Activated CD8-positive, alpha-beta memory T cell treated with anti-CD3 and anti-CD28 coated beads for 24 hours (primary cell): ENCODE results near the gene UBTD1.
"Not testable (repeated sequence)": the region's sequence is repeated elsewhere in the genome, so short reads cannot be mapped to it uniquely, and the experiment has no call there.

Experiments used
- DNase-seq: peaks from one replicate; pipeline ENCODE4 v3.0.0-alpha.2; 2020

UBTD1 gene

DNA sequence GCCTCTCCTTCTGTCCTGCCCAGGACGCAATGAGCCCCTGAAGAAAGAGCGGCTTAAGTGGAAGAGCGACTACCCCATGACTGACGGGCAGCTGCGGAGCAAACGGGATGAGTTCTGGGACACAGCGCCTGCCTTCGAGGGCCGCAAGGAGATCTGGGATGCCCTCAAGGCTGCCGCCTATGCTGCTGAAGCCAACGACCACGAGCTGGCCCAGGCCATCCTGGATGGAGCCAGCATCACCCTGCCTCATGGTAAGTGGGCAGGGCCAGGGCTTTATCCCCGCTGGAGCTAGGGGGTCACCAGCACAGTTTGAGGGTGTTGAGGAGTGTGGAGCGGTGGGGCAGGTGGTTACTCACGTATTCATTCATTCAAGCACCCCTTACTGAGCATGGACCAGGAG lies 69.2 kb downstream of the UBTD1 start:
- DNase-seq = no peak

DNA sequence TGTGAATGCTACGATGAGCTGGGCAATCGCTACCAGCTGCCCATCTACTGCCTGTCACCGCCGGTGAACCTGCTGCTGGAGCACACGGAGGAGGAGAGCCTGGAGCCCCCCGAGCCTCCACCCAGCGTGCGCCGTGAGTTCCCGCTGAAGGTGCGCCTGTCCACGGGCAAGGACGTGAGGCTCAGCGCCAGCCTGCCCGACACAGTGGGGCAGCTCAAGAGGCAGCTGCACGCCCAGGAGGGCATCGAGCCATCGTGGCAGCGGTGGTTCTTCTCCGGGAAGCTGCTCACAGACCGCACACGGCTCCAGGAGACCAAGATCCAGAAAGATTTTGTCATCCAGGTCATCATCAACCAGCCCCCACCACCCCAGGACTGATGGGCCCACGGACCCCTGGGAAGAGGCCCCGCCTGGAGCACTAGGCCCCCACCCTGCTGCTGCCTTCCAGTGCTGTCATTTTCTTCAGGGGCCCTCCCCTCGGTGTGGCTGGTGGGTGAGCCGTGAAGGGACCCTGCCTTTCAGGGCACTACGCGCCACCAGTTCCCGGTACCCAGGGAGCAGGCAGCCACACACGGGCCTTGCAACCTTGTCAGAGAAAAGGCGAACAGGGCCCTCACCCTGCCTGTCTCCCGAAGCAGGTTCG lies 71.5 kb downstream of the UBTD1 start:
- DNase-seq = no peak

DNA sequence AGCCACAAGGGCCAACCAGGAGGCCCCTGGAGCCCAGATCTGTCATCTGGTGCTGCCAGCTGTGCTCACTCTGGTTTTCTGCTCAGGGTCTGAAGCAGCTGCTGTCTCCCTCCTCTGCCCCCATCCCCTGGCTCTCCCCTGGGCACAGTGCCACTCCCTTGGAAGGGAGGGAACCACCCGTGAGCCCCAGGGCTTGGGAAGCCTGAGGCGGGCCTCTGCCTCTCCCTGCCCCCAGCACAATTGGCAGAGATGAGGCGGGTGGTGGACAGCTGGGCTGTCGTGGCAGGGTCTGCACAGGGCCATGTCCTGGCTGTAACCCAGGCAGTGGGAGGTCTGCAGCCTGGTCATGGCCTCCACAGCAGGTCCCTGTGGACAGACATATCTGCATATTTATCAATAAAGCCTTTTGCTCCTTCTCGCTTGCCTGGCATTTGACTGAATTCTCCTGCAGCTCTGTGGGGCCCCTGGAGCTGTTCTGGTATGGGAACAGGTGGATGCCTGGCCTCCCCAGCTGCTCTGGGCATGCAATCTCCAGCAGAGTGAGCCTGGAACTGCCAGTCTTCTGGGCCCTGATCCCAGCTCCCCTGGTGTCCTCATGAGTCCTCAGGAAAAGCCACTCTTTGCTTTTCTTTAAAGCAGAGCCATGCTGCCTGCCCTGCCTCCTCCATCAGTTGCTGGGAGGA lies 72.2 kb downstream of the UBTD1 start:
- DNase-seq = no peak

DNA sequence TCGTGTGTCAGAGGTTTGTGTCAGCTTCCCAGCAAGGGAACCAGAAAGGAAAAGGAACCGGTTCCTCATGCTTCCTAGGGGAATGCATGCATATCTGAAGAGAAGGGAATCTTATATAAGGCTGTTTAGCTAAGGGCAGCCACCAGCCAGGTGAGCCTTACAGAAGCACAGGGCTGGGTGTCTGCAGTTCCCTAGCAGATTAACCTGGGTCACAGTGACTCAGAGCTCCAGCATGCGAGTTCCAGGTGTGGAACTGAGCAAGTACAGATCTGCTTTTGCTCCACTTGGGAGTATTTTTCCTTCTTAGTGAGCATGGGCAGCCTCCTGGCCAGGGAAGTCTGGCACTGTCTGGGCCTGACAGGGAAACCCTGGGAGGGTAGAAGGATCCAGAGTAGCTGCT lies 72.9 kb downstream of the UBTD1 start:
- no peak for DNase-seq

DNA sequence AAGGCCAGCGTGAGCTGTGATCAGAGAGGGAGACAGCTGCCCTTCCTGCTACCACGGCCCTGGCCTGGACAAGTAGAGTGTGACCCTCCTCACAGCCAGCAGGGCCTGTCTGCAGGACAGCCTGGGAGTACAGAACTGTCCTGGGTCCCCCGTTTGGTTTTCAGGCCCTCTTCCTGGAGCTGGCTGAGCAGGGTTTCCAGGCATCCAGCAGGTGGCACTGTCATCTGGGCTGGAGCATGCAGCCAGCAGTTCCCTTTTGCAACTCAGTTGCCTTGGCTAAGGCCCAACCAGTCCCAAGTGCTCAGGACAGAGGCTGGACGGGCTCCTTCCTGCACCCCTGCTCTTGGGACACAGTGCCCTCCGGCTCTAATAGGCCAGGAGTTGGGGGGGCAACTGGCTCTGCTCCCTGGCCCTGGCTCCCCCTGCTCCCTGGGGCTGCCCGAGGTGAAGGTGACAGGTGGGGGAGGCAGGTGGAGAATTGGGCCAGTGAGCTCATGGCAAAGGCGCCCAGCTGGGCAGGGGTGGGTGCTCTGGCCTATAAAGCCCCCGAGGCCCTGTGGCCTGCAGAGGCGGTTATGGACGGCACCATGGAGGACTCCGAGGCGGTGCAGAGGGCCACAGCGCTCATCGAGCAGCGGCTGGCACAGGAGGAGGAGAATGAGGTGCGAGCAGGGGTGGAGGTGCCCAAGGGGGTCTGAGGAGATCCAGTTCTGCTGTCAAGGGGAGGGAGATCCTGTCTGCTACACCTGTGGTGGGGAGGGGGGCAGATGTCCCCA lies 73.7 kb downstream of the UBTD1 start, which contains the start of gene ANKRD2:
Gene ANKRD2 (plus strand): TSS at position 566 of the 776 bp plus-strand sequence. CDS start 10 bp downstream, at position 576.
- DNase-seq = peak; percentile 76

DNA sequence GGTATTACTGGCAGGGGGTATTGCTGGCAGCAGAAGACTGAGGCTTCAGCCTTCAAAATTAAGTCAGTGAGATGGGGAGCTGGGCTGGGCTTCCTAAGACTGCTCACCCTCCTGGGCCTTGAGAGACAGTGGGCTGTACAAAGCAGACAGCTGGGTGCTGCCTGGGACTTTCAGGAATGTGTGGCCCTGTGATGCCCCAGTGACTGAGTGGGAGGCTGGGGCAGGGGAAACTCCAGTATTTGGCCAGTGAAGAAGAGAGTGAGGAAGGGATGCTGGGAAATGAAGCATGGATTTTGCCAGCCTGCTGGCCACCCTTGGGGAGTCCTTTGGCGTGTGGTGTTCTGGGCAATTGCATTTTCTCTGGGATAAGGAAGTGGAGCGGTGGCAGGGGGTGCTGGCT lies 74.3 kb downstream of the UBTD1 start:
- no peak for DNase-seq

DNA sequence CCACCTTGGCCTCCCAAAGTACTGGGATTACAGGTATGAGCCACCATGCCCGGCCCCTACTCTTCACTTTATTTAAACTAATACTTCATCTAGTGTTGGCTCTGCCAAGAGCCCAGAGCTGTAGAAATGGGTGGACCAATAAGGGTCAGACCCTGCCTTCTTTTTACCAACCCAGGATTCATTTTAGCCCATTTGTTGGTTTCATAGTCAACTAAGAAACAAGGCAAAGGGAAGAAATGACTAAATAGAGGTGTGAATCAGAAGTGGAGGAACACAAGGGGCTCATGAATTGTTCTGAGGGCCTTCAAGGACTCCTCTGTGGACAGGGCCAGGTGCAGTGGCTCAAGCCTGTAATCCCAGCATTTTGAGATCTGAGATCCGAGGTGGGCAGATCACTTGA lies 74.9 kb downstream of the UBTD1 start:
- DNase-seq = no peak

DNA sequence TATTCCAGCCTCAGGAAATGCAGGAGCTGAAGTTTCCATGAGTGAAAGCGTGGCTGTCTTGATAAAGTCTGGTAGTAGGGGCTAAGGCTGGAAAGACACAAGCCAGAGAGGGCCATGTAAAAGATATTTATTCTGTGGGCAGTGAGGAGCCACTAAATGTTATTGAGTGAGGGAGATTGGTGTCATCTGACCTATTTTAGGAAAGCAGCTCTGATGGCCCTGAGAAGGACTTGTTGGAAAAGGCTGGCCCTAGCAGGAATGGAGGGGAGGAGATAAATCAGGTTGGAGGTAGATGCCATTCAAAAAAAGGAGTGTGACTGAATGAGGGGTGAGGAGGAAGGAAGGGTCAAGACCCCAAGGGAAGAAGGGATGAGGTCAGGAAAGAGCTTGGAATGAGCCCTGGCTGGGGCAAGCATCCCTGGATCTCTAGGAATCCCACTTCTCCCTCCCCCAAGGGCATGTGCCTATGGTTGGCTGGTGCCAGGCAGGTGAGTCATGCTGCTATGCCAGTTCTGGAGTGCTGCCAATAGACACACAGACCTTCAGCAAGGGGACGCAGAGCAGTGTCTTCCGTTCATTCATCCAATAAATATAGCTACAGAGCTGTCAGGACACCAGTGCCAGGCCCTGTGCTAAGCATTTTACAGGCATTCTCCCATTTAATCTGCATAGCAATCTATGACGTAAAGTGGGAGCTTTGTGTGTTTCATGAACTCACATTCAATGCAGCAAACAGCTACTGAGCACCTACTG lies 75.8 kb downstream of the UBTD1 start:
- DNase-seq = no peak

DNA sequence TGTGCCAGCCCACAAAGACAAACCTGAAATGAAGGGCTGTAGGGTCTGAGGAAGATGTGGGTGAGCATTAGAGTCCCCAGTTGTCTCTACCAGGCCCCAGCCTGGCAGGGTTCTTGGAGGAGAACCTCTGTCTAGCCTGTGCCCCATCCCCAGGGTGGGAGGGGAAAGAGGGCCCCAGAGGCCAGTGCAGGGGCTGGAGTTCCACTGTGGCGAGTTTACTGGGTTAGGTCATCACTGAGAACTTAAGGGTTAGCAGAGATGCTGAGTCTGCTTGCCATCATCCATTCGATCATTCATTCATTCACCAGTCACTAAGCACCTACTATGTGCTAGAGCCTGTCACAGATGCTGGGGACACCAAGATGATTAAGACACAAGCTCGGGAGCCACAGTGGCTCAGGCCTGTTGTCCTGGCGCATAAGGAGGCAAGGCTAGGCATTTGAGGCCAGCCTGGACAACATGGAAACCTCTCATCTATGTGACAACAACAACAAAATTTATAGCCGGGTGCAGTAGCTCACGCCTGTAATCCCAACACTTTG lies 76.5 kb downstream of the UBTD1 start:
- no peak for DNase-seq

DNA sequence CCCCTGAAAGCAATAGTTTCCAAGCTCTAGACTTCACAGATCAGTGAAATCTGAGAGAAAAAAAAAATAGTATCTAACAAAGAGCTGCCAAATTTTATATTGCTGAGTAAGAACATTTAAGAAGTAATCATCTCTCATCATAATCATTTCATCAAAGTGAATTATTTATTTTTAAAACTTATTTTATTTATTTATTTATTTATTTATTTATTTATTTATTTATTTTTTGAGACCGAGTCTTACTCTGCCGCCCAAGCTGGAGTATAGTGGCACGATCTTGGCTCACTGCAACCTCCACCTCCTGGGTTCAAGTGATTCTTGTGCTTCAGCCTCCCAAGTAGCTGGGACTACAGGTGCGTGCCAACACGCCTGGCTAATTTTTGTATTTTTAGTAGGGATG lies 77.8 kb downstream of the UBTD1 start:
- not testable (repeated sequence) for DNase-seq

DNA sequence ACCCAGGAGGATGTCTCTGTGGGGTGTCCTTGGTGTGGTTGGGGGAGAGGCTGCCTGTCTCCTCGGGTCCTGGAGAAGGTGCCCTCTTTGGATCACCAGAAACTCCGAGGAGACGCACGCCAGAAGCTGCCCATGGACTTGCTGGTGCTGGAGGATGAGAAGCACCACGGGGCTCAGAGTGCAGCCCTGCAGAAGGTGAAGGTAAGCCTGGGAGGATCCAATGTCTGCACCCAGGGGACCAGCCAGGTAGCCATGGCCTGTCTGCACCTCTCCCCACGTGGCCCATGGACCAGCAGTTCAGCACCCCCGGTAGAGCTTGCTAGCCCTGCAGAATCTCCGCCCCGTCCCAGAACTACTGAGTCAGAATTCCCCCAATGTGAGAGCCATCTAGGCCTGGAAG lies 79.0 kb downstream of the UBTD1 start:
- DNase-seq = no peak

DNA sequence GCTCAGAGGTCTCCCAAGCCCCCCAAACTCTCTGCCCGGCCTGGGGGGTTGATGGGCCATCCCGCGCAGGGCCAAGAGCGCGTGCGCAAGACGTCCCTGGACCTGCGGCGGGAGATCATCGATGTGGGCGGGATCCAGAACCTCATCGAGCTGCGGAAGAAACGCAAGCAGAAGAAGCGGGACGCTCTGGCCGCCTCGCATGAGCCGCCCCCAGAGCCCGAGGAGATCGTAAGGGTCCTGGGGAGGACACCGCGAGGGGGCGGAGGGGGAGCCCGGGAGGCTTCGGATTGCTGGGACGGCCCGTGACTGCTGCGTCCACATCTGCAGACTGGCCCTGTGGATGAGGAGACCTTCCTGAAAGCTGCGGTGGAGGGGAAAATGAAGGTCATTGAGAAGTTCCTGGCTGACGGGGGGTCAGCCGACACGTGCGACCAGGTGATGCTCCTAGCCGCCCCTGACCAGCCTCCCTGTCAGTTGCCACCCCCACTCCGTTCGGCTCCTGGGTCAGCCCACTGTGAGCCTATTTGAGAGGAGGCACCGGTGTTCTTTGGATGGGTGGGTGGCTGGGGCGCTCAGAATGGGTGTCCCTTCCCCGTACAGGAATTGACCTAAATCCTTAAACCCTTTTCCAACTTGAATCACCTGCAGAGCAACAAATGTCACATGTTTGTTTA lies 79.6 kb downstream of the UBTD1 start:
- no peak for DNase-seq

DNA sequence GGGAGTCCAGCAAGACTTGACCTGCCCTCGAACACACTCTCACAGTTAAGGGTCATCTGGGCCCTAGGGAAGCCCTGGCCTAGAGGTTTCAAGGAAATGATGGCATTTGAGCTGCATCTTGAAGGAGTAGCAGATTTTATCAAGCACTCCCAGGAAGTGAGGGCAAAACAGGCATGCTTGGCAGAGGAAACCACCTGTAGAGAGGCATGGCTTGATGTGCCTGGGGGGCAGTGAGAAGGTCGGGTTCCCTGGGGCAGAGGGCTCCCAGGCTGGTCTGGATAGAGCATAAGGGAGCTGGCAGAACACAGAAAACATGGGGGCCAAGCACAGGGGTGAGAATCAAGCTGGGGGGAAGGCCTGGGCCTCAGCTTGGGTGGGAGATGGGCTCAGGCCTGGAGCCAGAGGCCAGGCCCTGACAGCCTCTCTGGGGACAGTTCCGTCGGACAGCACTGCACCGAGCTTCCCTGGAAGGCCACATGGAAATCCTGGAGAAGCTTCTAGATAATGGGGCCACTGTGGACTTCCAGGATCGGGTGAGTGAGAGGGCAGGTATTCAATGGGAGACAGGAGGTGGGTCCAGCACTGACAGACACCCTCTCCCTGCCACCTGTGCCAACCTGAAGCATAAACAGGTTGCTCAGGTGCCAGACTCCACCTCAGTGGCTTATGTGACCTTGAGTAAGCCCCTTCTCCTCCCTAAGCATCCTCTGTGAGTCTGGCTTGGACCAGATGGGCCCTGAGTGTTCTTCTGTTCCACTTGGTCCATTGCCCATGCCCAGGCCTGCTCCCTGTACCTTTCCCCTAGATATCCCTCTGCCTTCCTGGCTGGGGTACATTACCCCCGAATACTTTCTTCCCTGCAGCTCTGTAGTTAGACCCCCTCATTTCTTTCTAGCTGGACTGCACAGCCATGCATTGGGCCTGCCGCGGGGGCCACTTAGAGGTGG lies 82.0 kb downstream of the UBTD1 start:
- DNase-seq = no peak

DNA sequence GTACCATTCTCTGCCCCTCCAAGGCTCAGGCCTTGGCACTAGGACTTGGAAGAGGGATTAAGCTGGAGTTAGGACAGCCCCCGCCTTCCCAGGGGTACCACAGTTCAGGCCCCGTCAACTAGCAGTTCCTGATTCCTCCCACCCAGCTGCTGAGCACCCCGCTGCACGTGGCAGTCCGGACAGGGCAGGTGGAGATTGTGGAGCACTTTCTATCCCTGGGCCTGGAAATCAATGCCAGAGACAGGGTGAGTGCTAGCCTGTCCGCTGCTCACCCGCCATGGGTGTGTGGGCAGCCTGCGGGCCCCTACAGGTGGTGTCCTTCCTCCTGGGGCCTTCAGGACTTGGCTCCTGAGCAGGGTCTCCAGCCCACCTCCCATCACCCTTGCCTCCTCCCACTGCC lies 83.4 kb downstream of the UBTD1 start:
- DNase-seq = no peak

DNA sequence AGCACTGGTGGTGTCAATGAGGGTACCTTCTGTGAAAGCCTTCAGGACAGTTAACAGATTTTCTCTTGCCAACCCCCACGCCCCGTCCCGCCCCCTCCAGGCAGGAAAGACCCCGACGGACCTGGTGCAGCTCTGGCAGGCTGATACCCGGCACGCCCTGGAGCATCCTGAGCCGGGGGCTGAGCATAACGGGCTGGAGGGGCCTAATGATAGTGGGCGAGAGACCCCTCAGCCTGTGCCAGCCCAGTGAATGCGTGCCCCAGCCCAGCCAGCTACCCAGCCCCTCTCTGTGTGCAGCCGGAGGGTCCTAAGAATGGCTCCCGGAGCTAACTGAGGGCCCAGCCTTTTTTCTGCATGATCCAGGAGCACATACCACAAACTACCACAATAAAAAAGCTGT lies 84.8 kb downstream of the UBTD1 start:
- no peak for DNase-seq

DNA sequence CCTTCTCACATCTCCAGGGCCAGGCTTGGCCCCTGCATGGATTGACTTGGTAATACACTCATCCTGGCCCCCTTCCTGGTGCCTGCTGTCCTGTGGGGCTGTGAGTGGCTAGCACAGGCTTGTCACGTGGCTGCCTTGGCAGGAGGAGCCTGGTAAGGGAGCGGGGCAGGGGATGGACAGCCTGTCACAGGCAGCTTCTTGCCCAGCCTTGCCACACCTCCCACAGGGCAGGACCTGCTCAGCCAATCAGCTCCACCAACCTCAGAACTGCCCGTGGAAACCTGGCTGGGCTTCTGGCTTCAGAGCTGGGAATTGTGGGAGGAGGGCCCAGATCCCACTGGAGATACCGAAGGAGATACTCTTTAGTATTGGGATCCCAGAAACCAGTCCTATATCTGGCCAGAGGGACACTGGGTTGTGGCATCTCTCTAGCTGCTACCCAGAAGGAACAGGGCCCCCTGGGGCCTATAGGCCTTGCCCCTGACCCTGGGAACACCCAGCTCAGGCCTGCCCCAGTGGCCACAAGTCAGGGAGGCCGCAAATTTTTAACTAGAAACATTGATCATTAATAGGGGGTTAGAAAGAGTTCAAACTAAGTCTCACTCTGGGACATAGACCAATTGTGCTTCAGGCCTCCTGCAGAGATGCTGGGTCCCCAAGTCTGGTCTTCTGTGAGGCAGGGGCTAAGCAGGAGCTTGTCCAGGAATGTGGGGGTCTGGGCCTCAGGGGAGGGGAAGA lies 85.5 kb downstream of the UBTD1 start, which contains the start of gene HOGA1:
Gene HOGA1 (plus strand): TSS at position 330 of the 738 bp plus-strand sequence. CDS start 315 bp downstream, at position 645.
- DNase-seq = no peak

DNA sequence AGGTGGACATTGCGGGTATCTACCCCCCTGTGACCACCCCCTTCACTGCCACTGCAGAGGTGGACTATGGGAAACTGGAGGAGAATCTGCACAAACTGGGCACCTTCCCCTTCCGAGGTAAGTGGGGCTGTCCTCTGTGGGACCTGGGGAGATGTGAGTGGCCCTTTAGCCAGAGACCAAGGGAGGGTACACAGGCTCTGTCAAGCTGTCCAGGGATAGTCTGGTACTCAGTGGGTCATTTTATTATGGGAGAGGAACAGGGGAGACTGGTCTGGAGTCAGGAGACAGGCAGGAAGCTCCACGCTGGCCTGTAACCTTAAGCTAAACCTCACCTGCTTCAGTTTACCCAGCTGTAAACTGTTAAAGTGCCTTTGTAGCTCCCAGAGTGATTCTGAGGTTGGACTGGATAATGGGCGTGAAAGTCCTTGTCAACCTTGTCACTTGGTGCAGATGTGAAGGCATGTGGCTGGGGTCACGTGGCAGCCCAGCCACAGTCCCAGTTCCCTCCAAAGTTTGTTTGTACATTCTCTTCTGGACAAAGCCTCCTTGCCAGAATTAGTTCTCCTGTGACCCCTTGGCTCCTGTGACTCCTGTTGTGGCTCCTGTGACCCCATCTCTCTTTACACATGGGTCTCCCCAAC lies 86.2 kb downstream of the UBTD1 start:
- no peak for DNase-seq

DNA sequence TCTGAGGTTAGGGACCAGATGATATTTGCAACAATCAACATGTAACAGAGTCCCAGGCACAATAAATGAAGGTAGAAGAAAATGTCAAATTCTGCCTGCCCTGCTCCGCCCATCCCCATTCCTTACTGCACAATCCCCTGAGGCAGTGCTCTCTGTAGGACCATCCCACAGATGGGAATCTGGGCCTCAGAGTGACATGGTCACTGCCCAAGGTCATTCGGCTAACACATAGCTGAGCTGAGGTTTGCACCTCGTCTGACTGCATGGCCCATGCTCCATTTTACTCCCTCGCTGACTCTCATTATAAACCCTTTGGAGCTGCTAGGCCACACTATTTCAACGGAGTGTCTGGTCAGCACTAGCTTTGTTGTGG lies 86.7 kb downstream of the UBTD1 start:
- DNase-seq = no peak

DNA sequence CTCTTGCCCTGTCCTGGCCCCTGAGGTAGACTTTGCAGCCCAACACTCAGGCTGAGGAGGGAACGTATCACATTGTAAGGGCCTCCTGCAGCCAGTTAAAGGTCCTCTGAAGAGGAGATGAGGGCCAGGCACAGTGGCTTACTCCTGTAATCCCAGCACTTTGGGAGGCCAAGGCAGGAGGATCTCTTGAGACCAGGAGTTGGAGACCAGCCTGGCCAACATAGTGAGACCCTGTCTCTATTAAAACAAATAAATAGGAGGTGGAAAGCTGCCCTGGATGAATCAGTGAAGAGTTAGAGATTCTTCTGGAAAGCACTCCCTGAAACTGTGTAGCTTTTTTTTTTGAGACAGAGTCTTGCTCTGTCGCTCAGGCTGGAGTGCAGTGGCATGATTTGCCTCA lies 88.5 kb downstream of the UBTD1 start:
- no peak for DNase-seq

DNA sequence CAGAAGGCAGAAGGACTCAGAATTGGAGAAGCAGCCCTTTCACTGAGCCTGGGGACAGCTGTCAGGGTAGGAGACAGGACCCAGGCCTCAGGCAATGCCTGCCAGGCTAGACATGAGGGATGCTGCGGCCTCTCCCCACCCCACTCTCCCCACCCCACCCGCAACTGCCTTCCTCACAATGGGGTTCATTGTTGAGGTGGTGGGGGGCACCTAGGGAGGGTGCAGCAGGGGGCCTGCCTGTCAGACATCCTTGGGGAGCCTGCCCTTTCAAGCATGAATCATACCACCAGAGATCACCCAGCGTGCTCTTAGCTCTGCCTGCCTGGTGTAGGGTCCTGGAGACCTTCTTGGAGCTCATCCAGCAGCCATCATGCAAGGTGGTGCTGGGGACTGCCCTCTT lies 90.8 kb downstream of the UBTD1 start, which contains the start of gene C10orf62:
Gene C10orf62 (plus strand): TSS at position 243 of the 400 bp plus-strand sequence. CDS start 177 bp downstream, outside the sequence.
- no peak for DNase-seq
